RWPE2 (cell line): Measurements from ENCODE around the gene IFI27L2.
A peak's percentile ranks its signal among the peaks of the same experiment; 100 is the strongest.

Source experiments
- ATAC-seq: fragments of 200-7000 bp; cut with Tn5 transposase; 3 replicates; pipeline ENCODE4 v1.9.1; 2021; ENCODE audit warnings: low read depth
- DNase-seq: peaks from one replicate; pipeline ENCODE4 v3.0.0-alpha.2; 2020; ENCODE audit warnings: low spot score
- H3K27ac ChIP-seq: fragments of 450-650 bp; 2 replicates; pipeline ENCODE4 v1.5.1; 2017; ENCODE audit warnings: mild to moderate bottlenecking; ENCODE audit not compliant: poor library complexity, severe bottlenecking
- H3K27me3 ChIP-seq: fragments of 250-450 bp; sonication (Bioruptor Pico); 2 replicates; pipeline ENCODE4 v1.5.1; 2021; ENCODE audit warnings: mild to moderate bottlenecking, moderate library complexity; ENCODE audit not compliant: insufficient read depth, poor library complexity, severe bottlenecking
- H3K36me3 ChIP-seq: fragments of 250-450 bp; sonication (Bioruptor Pico); 2 replicates; pipeline ENCODE4 v1.5.1; 2020; ENCODE audit warnings: low read depth, mild to moderate bottlenecking, moderate library complexity
- H3K4me1 ChIP-seq: fragments of 250-450 bp; sonication (Bioruptor Pico); 2 replicates; pipeline ENCODE4 v1.5.1; 2021; ENCODE audit warnings: mild to moderate bottlenecking, moderate library complexity; ENCODE audit not compliant: insufficient read depth, poor library complexity, severe bottlenecking
- H3K4me3 ChIP-seq: fragments of 250-450 bp; sonication (Bioruptor Pico); 2 replicates; pipeline ENCODE4 v1.5.1; 2021; ENCODE audit warnings: mild to moderate bottlenecking, moderate library complexity; ENCODE audit not compliant: severe bottlenecking
- H3K9me3 ChIP-seq: fragments of 250-450 bp; sonication (Bioruptor Pico); 2 replicates; pipeline ENCODE4 v1.5.1; 2021; ENCODE audit warnings: mild to moderate bottlenecking, moderate library complexity; ENCODE audit not compliant: severe bottlenecking
- CTCF ChIP-seq: fragments of 450-650 bp; IDR thresholded peaks from one replicate; pipeline ENCODE4 v1.5.1; 2017; ENCODE audit warnings: mild to moderate bottlenecking, moderate library complexity; ENCODE audit not compliant: poor library complexity, severe bottlenecking

The IFI27L2 gene

GRCh38 chr14:94143239-94143638 lies 13.8 kb upstream of the IFI27L2 start:
- Histone ChIP-seq H3K4me3 (no peak overlapping the region), H3K9me3 (no peaks in the 10 kb centered on the region), H3K27ac (no peak overlapping the region), H3K27me3 (no peaks in the 10 kb centered on the region), H3K4me1 (peaks cover 7% of the 10 kb centered on the region), H3K36me3 (no peaks in the 10 kb centered on the region)
- ATAC-seq (peak; percentile 49; the same call in 2 of the 3 replicates), DNase-seq (no peak)
- peak; percentile 40 for TF ChIP-seq CTCF

GRCh38 chr14:94142836-94143235 lies 13.4 kb upstream of the IFI27L2 start:
- ATAC-seq, result no peak
- no peak for TF ChIP-seq CTCF

GRCh38 chr14:94142247-94142646 lies 12.8 kb upstream of the IFI27L2 start:
- ATAC-seq, result no peak
- no peaks in the 10 kb centered on the region for H3K27me3 ChIP-seq
- DNase-seq, result no peak
- no peak overlapping the region for H3K4me3 ChIP-seq
- TF ChIP-seq CTCF, result no peak
- H3K9me3 ChIP-seq, result no peaks in the 10 kb centered on the region
- no peak overlapping the region for H3K27ac ChIP-seq
- peaks cover 7% of the 10 kb centered on the region for H3K4me1 ChIP-seq
- no peaks in the 10 kb centered on the region for H3K36me3 ChIP-seq

More at GRCh38 chr14:94142836-94143235, 13.4 kb upstream of the IFI27L2 start:
- H3K4me1 ChIP-seq, result peaks cover 7% of the 10 kb centered on the region
- no peaks in the 10 kb centered on the region for H3K9me3 ChIP-seq
- DNase-seq, result no peak
- no peak overlapping the region for H3K27ac ChIP-seq
- no peak overlapping the region for H3K4me3 ChIP-seq
- no peaks in the 10 kb centered on the region for H3K27me3 ChIP-seq
- no peaks in the 10 kb centered on the region for H3K36me3 ChIP-seq

GRCh38 chr14:94139421-94139820 lies 10.0 kb upstream of the IFI27L2 start:
- no peak for TF ChIP-seq CTCF
- ATAC-seq, result no peak
- Histone ChIP-seq H3K36me3 (no peaks in the 10 kb centered on the region), H3K9me3 (no peaks in the 10 kb centered on the region), H3K27me3 (no peaks in the 10 kb centered on the region), H3K27ac (no peak overlapping the region), H3K4me3 (no peak overlapping the region), H3K4me1 (no peaks in the 10 kb centered on the region)
- no peak for DNase-seq

GRCh38 chr14:94139006-94139405 lies 9.6 kb upstream of the IFI27L2 start:
- H3K4me1 ChIP-seq, result no peaks in the 10 kb centered on the region
- no peaks in the 10 kb centered on the region for H3K27me3 ChIP-seq
- ATAC-seq, result no peak
- H3K4me3 ChIP-seq, result no peak overlapping the region
- no peaks in the 10 kb centered on the region for H3K9me3 ChIP-seq
- no peak for TF ChIP-seq CTCF
- no peaks in the 10 kb centered on the region for H3K36me3 ChIP-seq
- DNase-seq, result no peak
- no peak overlapping the region for H3K27ac ChIP-seq
